GM21576 (cell line): ENCODE results near the gene TSPAN5.
A peak's percentile ranks its signal among the peaks of the same experiment; 100 is the strongest.

Source experiments
- ATAC-seq: cut with Tn5 transposase; IDR thresholded peaks from one replicate; pipeline ENCODE4 v1.9.1; 2021; ENCODE audit warnings: mild to moderate bottlenecking, moderate library complexity; ENCODE audit not compliant: unreplicated experiment

TSPAN5 gene

GRCh38 chr4:98673978-98674377 is 15.6 kb upstream of the TSPAN5 start:
- no peak for ATAC-seq

GRCh38 chr4:98673288-98673644 is 14.9 kb upstream of the TSPAN5 start:
- ATAC-seq: no peak

GRCh38 chr4:98672583-98673287 is 14.3 kb upstream of the TSPAN5 start:
- ATAC-seq: no peak

- no peak for ATAC-seq
These were observed 12.7 kb upstream of the TSPAN5 start for GRCh38 chr4:98671131-98671530.

GRCh38 chr4:98670186-98670585 is 11.8 kb upstream of the TSPAN5 start:
- no peak for ATAC-seq

GRCh38 chr4:98669577-98669976 is 11.2 kb upstream of the TSPAN5 start:
- no peak for ATAC-seq

GRCh38 chr4:98664959-98665358 is 6.5 kb upstream of the TSPAN5 start:
- no peak for ATAC-seq

- ATAC-seq: peak; percentile 77
These were observed 5.0 kb upstream of the TSPAN5 start for GRCh38 chr4:98663226-98664006.

- ATAC-seq: no peak
These were observed 4.3 kb upstream of the TSPAN5 start for GRCh38 chr4:98662626-98663225.

- no peak for ATAC-seq
These were observed 3.6 kb upstream of the TSPAN5 start for GRCh38 chr4:98662055-98662453.

- no peak for ATAC-seq
These were observed 3.1 kb upstream of the TSPAN5 start for GRCh38 chr4:98661371-98662054.

GRCh38 chr4:98659741-98660462 is 1.5 kb upstream of the TSPAN5 start:
- ATAC-seq: no peak

GRCh38 chr4:98659106-98659592 is 738 bp upstream of the TSPAN5 start:
- no peak for ATAC-seq

- ATAC-seq: no peak
These were observed 702 bp downstream of the TSPAN5 start for GRCh38 chr4:98657531-98658286.

- no peak for ATAC-seq
These were observed 1.5 kb downstream of the TSPAN5 start for GRCh38 chr4:98656886-98657285.

GRCh38 chr4:98656443-98656842 is 2.0 kb downstream of the TSPAN5 start:
- no peak for ATAC-seq

GRCh38 chr4:98653890-98654867 is 4.2 kb downstream of the TSPAN5 start:
- ATAC-seq: no peak

- ATAC-seq: no peak
These were observed 5.4 kb downstream of the TSPAN5 start for GRCh38 chr4:98652996-98653395.

- no peak for ATAC-seq
These were observed 9.8 kb downstream of the TSPAN5 start for GRCh38 chr4:98648602-98649001.
